ENCODE data around the gene AP3S2.

GRCh38 chr15:89888214-89888804 is 5.5 kb downstream of the AP3S2 start:
- no peak for TF ChIP-seq TAF1 (conservative IDR thresholded peaks at IDR 0.05)
- peak; percentile 37 for TF ChIP-seq CTCF (IDR thresholded peaks at IDR 0.05; ENCODE audit: low read depth, low read length, missing input control)
- TF ChIP-seq MAX (IDR thresholded peaks at IDR 0.05): no peak
- no peak for TF ChIP-seq ATF3 (IDR thresholded peaks at IDR 0.05)
- TF ChIP-seq REST (IDR thresholded peaks at IDR 0.05): no peak
